HCT116 (cell line): ENCODE measurements around the gene SPATA6.

Experiments used
- CTCF ChIP-seq, 3 experiments: fragments of 200-600 bp in 1 of 3; sonication (generic) in 1 of 3; IDR thresholded peaks in 2 of 3; conservative IDR thresholded peaks in 1 of 3; 2 replicates each; pipeline ENCODE4 v1.5.1; 2012 to 2017; ENCODE audit warnings: low read depth in 2 of 3, low read length in 2 of 3, antibody characterized with exemption in 1 of 3, borderline replicate concordance in 1 of 3, control low read depth in 1 of 3, mild to moderate bottlenecking in 1 of 3, mixed read lengths in 1 of 3, mixed run types in 1 of 3, moderate library complexity in 1 of 3; ENCODE audit not compliant: insufficient read depth in 1 of 3
- EGR1 ChIP-seq: IDR thresholded peaks from 2 replicates; pipeline ENCODE4 v1.6.1; 2012; ENCODE audit warnings: low read depth
- EZH2 ChIP-seq: fragments of 200-600 bp; sonication (generic); IDR thresholded peaks from 2 replicates; pipeline ENCODE4 v1.6.1; 2017; ENCODE audit warnings: antibody characterized with exemption, mixed run types
- EZH2phosphoT487 ChIP-seq: fragments of 200-600 bp; IDR thresholded peaks from 2 replicates; pipeline ENCODE4 v1.6.1; 2018; ENCODE audit warnings: antibody characterized with exemption, borderline replicate concordance
- JUND ChIP-seq: IDR thresholded peaks from 2 replicates; pipeline ENCODE4 v1.6.1; 2012
- MAX ChIP-seq: IDR thresholded peaks from 2 replicates; pipeline ENCODE4 v1.6.1; 2012
- POLR2A ChIP-seq: IDR thresholded peaks from 2 replicates; pipeline ENCODE4 v1.7.0; 2011; ENCODE audit warnings: borderline replicate concordance; ENCODE audit not compliant: insufficient read depth, insufficient read length; ENCODE audit errors: extremely low read depth
- POLR2AphosphoS5 ChIP-seq: IDR thresholded peaks from 2 replicates; pipeline ENCODE4 v1.6.1; 2011; ENCODE audit warnings: mild to moderate bottlenecking, low read depth, low read length, moderate library complexity
- RAD21 ChIP-seq: IDR thresholded peaks from 2 replicates; pipeline ENCODE4 v1.6.1; 2012; ENCODE audit warnings: low read depth, mild to moderate bottlenecking
- SIN3A ChIP-seq: IDR thresholded peaks from 2 replicates; pipeline ENCODE4 v1.6.1; 2012; ENCODE audit warnings: low read depth
- SRF ChIP-seq: IDR thresholded peaks from 2 replicates; pipeline ENCODE4 v1.6.1; 2012; ENCODE audit warnings: low read depth
- ZFX ChIP-seq: fragments of 450-650 bp; IDR thresholded peaks from 2 replicates; pipeline ENCODE4 v1.6.1; 2017
- ZNF274 ChIP-seq: fragments of 200-500 bp; sonication (Bioruptor generic); IDR thresholded peaks from 2 replicates; pipeline ENCODE4 v1.6.1; 2014; ENCODE audit warnings: mild to moderate bottlenecking, low read depth, low read length, inconsistent platforms
- TF ChIP-seq, protein P1 (sequence below): IDR thresholded peaks from 2 replicates; pipeline ENCODE4 v1.6.1; 2011; ENCODE audit warnings: mild to moderate bottlenecking, low read length, moderate library complexity; ENCODE audit not compliant: insufficient replicate concordance; ENCODE audit errors: extremely low read depth

GRCh38 chr1:48493041-48493440 is 21.0 kb upstream of the SPATA6 start:
- TF ChIP-seq SIN3A (no peak), ZNF274 (no peak), ZFX (no peak), CTCF (IDR thresholded peaks at IDR 0.05 in 2 of 3, conservative IDR thresholded peaks at IDR 0.05 in 1 of 3; ENCODE audit: borderline replicate concordance in 1 of 3, insufficient read depth in 1 of 3, low read depth in 2 of 3, low read length in 2 of 3) (no peak), MAX (no peak), POLR2A (no peak), JUND (no peak), SRF (no peak), EZH2phosphoT487 (no peak), EZH2 (no peak), RAD21 (no peak), EGR1 (no peak), POLR2AphosphoS5 (no peak)
- TF ChIP-seq, protein P1, sequence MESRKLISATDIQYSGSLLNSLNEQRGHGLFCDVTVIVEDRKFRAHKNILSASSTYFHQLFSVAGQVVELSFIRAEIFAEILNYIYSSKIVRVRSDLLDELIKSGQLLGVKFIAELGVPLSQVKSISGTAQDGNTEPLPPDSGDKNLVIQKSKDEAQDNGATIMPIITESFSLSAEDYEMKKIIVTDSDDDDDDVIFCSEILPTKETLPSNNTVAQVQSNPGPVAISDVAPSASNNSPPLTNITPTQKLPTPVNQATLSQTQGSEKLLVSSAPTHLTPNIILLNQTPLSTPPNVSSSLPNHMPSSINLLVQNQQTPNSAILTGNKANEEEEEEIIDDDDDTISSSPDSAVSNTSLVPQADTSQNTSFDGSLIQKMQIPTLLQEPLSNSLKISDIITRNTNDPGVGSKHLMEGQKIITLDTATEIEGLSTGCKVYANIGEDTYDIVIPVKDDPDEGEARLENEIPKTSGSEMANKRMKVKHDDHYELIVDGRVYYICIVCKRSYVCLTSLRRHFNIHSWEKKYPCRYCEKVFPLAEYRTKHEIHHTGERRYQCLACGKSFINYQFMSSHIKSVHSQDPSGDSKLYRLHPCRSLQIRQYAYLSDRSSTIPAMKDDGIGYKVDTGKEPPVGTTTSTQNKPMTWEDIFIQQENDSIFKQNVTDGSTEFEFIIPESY, result no peak
